Measurements from ENCODE around the gene SUMO3. TPM values are rescaled to one million over a fixed set of nuclear protein-coding genes. Genes with fewer than 3 reads are reported as not detected.

Gene SUMO3
- total RNA-seq, 1 experiment from 2014 or later = 41.4 TPM

DNA sequence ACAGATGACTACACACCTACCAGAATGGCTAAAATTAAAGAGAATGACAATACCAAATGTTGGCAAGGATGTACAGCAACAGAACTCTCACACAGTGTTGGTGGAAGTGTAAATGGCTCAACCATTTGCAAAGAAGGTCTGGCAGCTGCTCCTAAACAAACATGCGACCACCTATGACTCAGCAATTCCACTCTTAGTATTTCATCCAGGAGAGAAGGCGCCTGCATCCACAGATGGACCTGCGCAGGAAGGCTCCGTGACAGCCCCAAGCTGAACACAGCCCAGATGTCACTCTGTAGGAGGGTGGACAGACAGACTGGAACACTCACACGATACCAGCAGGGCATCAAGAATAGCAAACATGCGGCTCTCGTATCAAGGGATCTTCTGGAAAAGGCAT lies 48.9 kb upstream of the SUMO3 start:
- DNase-seq (ENCODE audit: low read depth, low spot score) (no peak), ATAC-seq (no peak)
- TF ChIP-seq POLR2AphosphoS5 (IDR thresholded peaks at IDR 0.05; ENCODE audit: low read depth, low read length) (no peak), SIN3A (IDR thresholded peaks at IDR 0.05; ENCODE audit: borderline replicate concordance, insufficient read depth, low read depth, low read length) (no peak), TCF7L2 (IDR thresholded peaks at IDR 0.05; ENCODE audit: low read depth, low read length) (no peak), REST (IDR thresholded peaks at IDR 0.05; ENCODE audit: insufficient read depth in 1 of 2, low read depth in 2 of 2, low read length in 1 of 2) (no peak)
- TF ChIP-seq, protein P1, sequence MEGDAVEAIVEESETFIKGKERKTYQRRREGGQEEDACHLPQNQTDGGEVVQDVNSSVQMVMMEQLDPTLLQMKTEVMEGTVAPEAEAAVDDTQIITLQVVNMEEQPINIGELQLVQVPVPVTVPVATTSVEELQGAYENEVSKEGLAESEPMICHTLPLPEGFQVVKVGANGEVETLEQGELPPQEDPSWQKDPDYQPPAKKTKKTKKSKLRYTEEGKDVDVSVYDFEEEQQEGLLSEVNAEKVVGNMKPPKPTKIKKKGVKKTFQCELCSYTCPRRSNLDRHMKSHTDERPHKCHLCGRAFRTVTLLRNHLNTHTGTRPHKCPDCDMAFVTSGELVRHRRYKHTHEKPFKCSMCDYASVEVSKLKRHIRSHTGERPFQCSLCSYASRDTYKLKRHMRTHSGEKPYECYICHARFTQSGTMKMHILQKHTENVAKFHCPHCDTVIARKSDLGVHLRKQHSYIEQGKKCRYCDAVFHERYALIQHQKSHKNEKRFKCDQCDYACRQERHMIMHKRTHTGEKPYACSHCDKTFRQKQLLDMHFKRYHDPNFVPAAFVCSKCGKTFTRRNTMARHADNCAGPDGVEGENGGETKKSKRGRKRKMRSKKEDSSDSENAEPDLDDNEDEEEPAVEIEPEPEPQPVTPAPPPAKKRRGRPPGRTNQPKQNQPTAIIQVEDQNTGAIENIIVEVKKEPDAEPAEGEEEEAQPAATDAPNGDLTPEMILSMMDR (IDR thresholded peaks at IDR 0.05) = no peak
- H3K27me3 ChIP-seq (ENCODE audit: control insufficient read depth, insufficient read depth, low read length) = no peaks in the 10 kb centered on the region
- ChIA-PET CTCF (no interaction called here), POLR2A (no interaction called here)
- peak overlapping the region; percentile 95 for H3K27ac ChIP-seq (ENCODE audit: low read length)
- H3K36me3 ChIP-seq (ENCODE audit: control insufficient read depth, insufficient read depth, low read length) = peaks cover 4% of the 10 kb centered on the region; the same call in 1 of the 2 replicates
- no peaks in the 10 kb centered on the region for H3K9me3 ChIP-seq (ENCODE audit: control insufficient read depth, insufficient read depth, low read depth, low read length)
- H3K4me3 ChIP-seq (ENCODE audit: low read depth in 2 of 2, low read length in 2 of 2) = no peak overlapping the region
- in situ Hi-C loops (cut with HindIII; ENCODE audit: low pct_unique_long_range_greater_than_20kb, low sequenced_read_pairs) = no loop called here
- intact Hi-C loops (cut with micrococcal nuclease; ENCODE audit: unreplicated experiment) = no loop called here
- BruUV-seq (replicated peaks) = no TSS peak
- peaks cover 53% of the 10 kb centered on the region for H3K4me1 ChIP-seq (ENCODE audit: control insufficient read depth, insufficient read depth, low read length)

- POLR2A ChIA-PET = no interaction called here
Measured at GRCh38 chr21:44865561-44866280, 47.9 kb upstream of the SUMO3 start.

More at GRCh38 chr21:44865561-44866280, 47.9 kb upstream of the SUMO3 start:
- H3K4me3 ChIP-seq (ENCODE audit: low read depth in 2 of 2, low read length in 2 of 2) = no peak overlapping the region
- 0 out of 2 replicates have a peak, but pooled peaks have one; percentile 20 for ATAC-seq
- DNase-seq (ENCODE audit: low read depth, low spot score) = no peak
- in situ Hi-C loops (cut with HindIII; ENCODE audit: low pct_unique_long_range_greater_than_20kb, low sequenced_read_pairs) = no loop called here
- H3K27ac ChIP-seq (ENCODE audit: low read length) = peak overlapping the region; percentile 95
- CTCF ChIA-PET = no interaction called here
- peaks cover 49% of the 10 kb centered on the region for H3K4me1 ChIP-seq (ENCODE audit: control insufficient read depth, insufficient read depth, low read length)
- no TSS peak for BruUV-seq (replicated peaks)
- intact Hi-C loops (cut with micrococcal nuclease; ENCODE audit: unreplicated experiment) = no loop called here
- H3K9me3 ChIP-seq (ENCODE audit: control insufficient read depth, insufficient read depth, low read depth, low read length) = no peaks in the 10 kb centered on the region
- no peaks in the 10 kb centered on the region for H3K27me3 ChIP-seq (ENCODE audit: control insufficient read depth, insufficient read depth, low read length)
- TF ChIP-seq, protein P1 (IDR thresholded peaks at IDR 0.05) = no peak
- H3K36me3 ChIP-seq (ENCODE audit: control insufficient read depth, insufficient read depth, low read length) = peaks cover 4% of the 10 kb centered on the region; the same call in 1 of the 2 replicates

All from Panc1 (cell line).